Sigmoid colon (tissue), 7 donors: Measurements from ENCODE around the gene PARP11. TPM values are rescaled to one million over a fixed set of nuclear protein-coding genes. Genes with fewer than 3 reads are reported as not detected.

Experiments used
- DNase-seq: peaks from one replicate; pipeline ENCODE4 v3.0.0-alpha.2; 2019
- H3K27ac ChIP-seq, 4 donors: fragments of 200-600 bp; sonication (generic); one replicate each; pipeline ENCODE4 v1.5.1; 2016 to 2019; ENCODE audit warnings: mild to moderate bottlenecking in 1 of 4
- H3K27me3 ChIP-seq, 3 donors: fragments of 200-600 bp; sonication (generic); one replicate each; pipeline ENCODE4 v1.5.1; 2019; ENCODE audit warnings: mild to moderate bottlenecking in 1 of 3
- H3K36me3 ChIP-seq, 4 donors: fragments of 200-600 bp; sonication (generic); one replicate each; pipeline ENCODE4 v1.5.1; 2016 to 2019
- H3K4me1 ChIP-seq, 4 donors: fragments of 200-600 bp; sonication (generic); one replicate each; pipeline ENCODE4 v1.5.1; 2017 to 2019
- H3K4me3 ChIP-seq, 4 donors: fragments of 200-600 bp; sonication (generic); one replicate each; pipeline ENCODE4 v1.5.1; 2017 to 2019; ENCODE audit warnings: mild to moderate bottlenecking in 2 of 4, moderate library complexity in 1 of 4
- H3K9me3 ChIP-seq, 4 donors: fragments of 200-600 bp in 3 of 4; sonication (generic) in 3 of 4; one replicate each; pipeline versions ENCODE4 v1.5.1 to v1.6.1; 2013 to 2019
- CTCF ChIP-seq, 4 experiments: fragments of 450-650 bp in 3 of 4; fragments of 200-600 bp in 1 of 4; IDR thresholded peaks; one replicate each; pipeline ENCODE4 v1.5.1; 2016 to 2019; ENCODE audit warnings: antibody characterized with exemption in 4 of 4, mild to moderate bottlenecking in 3 of 4, moderate library complexity in 2 of 4
- EP300 ChIP-seq, 4 donors: sonication (generic); formaldehyde crosslinking; IDR thresholded peaks; one replicate each; pipeline ENCODE4 v1.6.1; 2017; ENCODE audit warnings: antibody characterized with exemption in 4 of 4
- POLR2A ChIP-seq, 2 donors: fragments of 450-650 bp; IDR thresholded peaks; one replicate each; pipeline ENCODE4 v1.6.1; 2016; ENCODE audit warnings: antibody characterized with exemption in 2 of 2, mild to moderate bottlenecking in 2 of 2, moderate library complexity in 2 of 2
- POLR2AphosphoS5 ChIP-seq, 4 donors: sonication (generic); formaldehyde crosslinking; IDR thresholded peaks; one replicate each; pipeline ENCODE4 v1.6.1; 2017; ENCODE audit warnings: antibody characterized with exemption in 4 of 4
- WGBS, 2 donors: extraction: QIAGEN DNeasy Blood & Tissue Kit; methylation state at CpG; one replicate each; pipeline ENCODE4 v1.1.7; 2013; 5-methylcytosine and 5-hydroxymethylcytosine counted together
- intact Hi-C: fragments of 100-400 bp; cut with DNase I; formaldehyde crosslinking; loops from one replicate; pipeline ENCODE4 v1.15.1; 2023
- polyA plus RNA-seq, 3 donors: library from polyadenylated mRNA; stranded (reverse); fragments of 200-250 nt; gene quantifications; one replicate each; pipeline ENCODE4 v1.2.3, GENCODE V29; 2013
- total RNA-seq, 4 donors: library from RNA; depleted of rRNA; stranded (reverse); fragments of >200 nt; gene quantifications; one replicate each; pipeline ENCODE4 v1.1.0, GENCODE V29; 2016
- donor health status: healthy with polysubstance abuse.
- donor health status: Bipolar disorder and iron deficiency.
- donor health status: healthy.

PARP11 gene
- total and polyA plus RNA-seq, 7 donors, result 2.4 to 12.1 (median 6.0) TPM

GRCh38 chr12:3896801-3897351 lies 23.7 kb upstream of the PARP11 start:
- Histone ChIP-seq H3K4me3 (no peak overlapping the region), H3K9me3 (no peaks in the 10 kb centered on the region), H3K27me3 (no peaks in the 10 kb centered on the region), H3K27ac (peak overlapping the region in 3 of 4 donors; percentile 19 to 59 (median 32)), H3K36me3 (no peaks in the 10 kb centered on the region), H3K4me1 (no peaks in the 10 kb centered on the region)
- no peak for DNase-seq
- WGBS, 2 donors, result 63 to 71% methylated on average over 2 of the region's 2 CpGs
- intact Hi-C loops, result no loop called here
- TF ChIP-seq EP300 (IDR thresholded peaks at IDR 0.05) (no peak), POLR2A (IDR thresholded peaks at IDR 0.05) (no peak), POLR2AphosphoS5 (IDR thresholded peaks at IDR 0.05) (no peak), CTCF (IDR thresholded peaks at IDR 0.05) (no peak)

GRCh38 chr12:3896356-3896755 lies 23.2 kb upstream of the PARP11 start:
- Histone ChIP-seq H3K9me3 (no peaks in the 10 kb centered on the region), H3K36me3 (no peaks in the 10 kb centered on the region), H3K27me3 (no peaks in the 10 kb centered on the region), H3K27ac (peak overlapping the region in 2 of 4 donors; percentile 30 to 59), H3K4me3 (no peak overlapping the region), H3K4me1 (no peaks in the 10 kb centered on the region)
- WGBS, 2 donors, result 72 to 78% methylated on average over 2 of the region's 2 CpGs
- intact Hi-C loops, result no loop called here
- TF ChIP-seq CTCF (IDR thresholded peaks at IDR 0.05), result no peak
- TF ChIP-seq POLR2AphosphoS5 (IDR thresholded peaks at IDR 0.05), result no peak
- no peak for DNase-seq

GRCh38 chr12:3892631-3893030 lies 19.4 kb upstream of the PARP11 start:
- H3K4me3 ChIP-seq, result no peak overlapping the region
- no peak overlapping the region for H3K27ac ChIP-seq
- intact Hi-C loops, result no loop called here
- H3K4me1 ChIP-seq, result no peaks in the 10 kb centered on the region
- H3K36me3 ChIP-seq, result no peaks in the 10 kb centered on the region
- H3K27me3 ChIP-seq, result no peaks in the 10 kb centered on the region
- DNase-seq, result no peak
- no peak for TF ChIP-seq POLR2AphosphoS5 (IDR thresholded peaks at IDR 0.05)
- no peak for TF ChIP-seq EP300 (IDR thresholded peaks at IDR 0.05)
- TF ChIP-seq CTCF (IDR thresholded peaks at IDR 0.05), result no peak
- 85 to 95% methylated on average over 2 of the region's 2 CpGs for WGBS, 2 donors
- H3K9me3 ChIP-seq, result no peaks in the 10 kb centered on the region

- TF ChIP-seq POLR2A (IDR thresholded peaks at IDR 0.05), result no peak
- TF ChIP-seq POLR2AphosphoS5 (IDR thresholded peaks at IDR 0.05), result no peak
- TF ChIP-seq CTCF (IDR thresholded peaks at IDR 0.05), result no peak
- TF ChIP-seq EP300 (IDR thresholded peaks at IDR 0.05), result no peak
- WGBS, 2 donors, result 33 to 66% methylated on average over 10 of the region's 10 CpGs
- no peak overlapping the region for H3K4me3 ChIP-seq
- H3K9me3 ChIP-seq, result no peaks in the 10 kb centered on the region
- no peak for DNase-seq
- no peaks in the 10 kb centered on the region for H3K4me1 ChIP-seq
- no peak overlapping the region for H3K27ac ChIP-seq
- intact Hi-C loops, result no loop called here
- no peaks in the 10 kb centered on the region for H3K27me3 ChIP-seq
- H3K36me3 ChIP-seq, result no peaks in the 10 kb centered on the region
Measured at GRCh38 chr12:3891201-3891600, 18.0 kb upstream of the PARP11 start.

- Histone ChIP-seq H3K9me3 (no peaks in the 10 kb centered on the region), H3K36me3 (no peaks in the 10 kb centered on the region), H3K4me3 (no peak overlapping the region), H3K27ac (no peak overlapping the region), H3K27me3 (no peaks in the 10 kb centered on the region), H3K4me1 (peaks cover 0 to 10% (median 0%) of the 10 kb centered on the region in 4 donors)
- 73 to 86% methylated on average over 7 of the region's 7 CpGs for WGBS, 2 donors
- DNase-seq, result no peak
- intact Hi-C loops, result no loop called here
- TF ChIP-seq POLR2A (IDR thresholded peaks at IDR 0.05) (no peak), CTCF (IDR thresholded peaks at IDR 0.05) (no peak)
Measured at GRCh38 chr12:3888659-3889058, 15.5 kb upstream of the PARP11 start.
